NB4 (cell line): ENCODE results near the gene MPRIP.

Experiments used
- DNase-seq: peaks from one replicate; pipeline ENCODE4 v3.0.0; 2010; ENCODE audit warnings: low read depth
- H3K4me3 ChIP-seq: one replicate; pipeline ENCODE4 v1.5.1; 2011; ENCODE audit warnings: mild to moderate bottlenecking, low read depth, low read length, moderate library complexity
- CTCF ChIP-seq: IDR thresholded peaks from one replicate; pipeline ENCODE4 v1.5.1; 2012; ENCODE audit warnings: low read depth, low read length
- MAX ChIP-seq: IDR thresholded peaks from 2 replicates; pipeline ENCODE4 v1.6.1; 2011; ENCODE audit warnings: low read depth, low read length
- MYC ChIP-seq: IDR thresholded peaks from 2 replicates; pipeline ENCODE4 v1.6.1; 2011; ENCODE audit warnings: low read depth, low read length
- POLR2A ChIP-seq: IDR thresholded peaks from 2 replicates; pipeline ENCODE4 v1.6.1; 2011; ENCODE audit warnings: mild to moderate bottlenecking; ENCODE audit not compliant: insufficient read length; ENCODE audit errors: extremely low read depth

The MPRIP gene

GRCh38 chr17:17147821-17148220 lies 105.6 kb downstream of the MPRIP start:
- no peak for DNase-seq
- H3K4me3 ChIP-seq = no peak overlapping the region
- TF ChIP-seq POLR2A = no peak
- TF ChIP-seq MAX = no peak
- no peak for TF ChIP-seq MYC
- TF ChIP-seq CTCF = no peak

GRCh38 chr17:17149520-17150447 lies 107.5 kb downstream of the MPRIP start:
- no peak for DNase-seq
- TF ChIP-seq POLR2A (no peak), MAX (no peak), CTCF (no peak), MYC (no peak)
- H3K4me3 ChIP-seq = no peak overlapping the region

GRCh38 chr17:17150448-17150800 lies 108.2 kb downstream of the MPRIP start:
- TF ChIP-seq CTCF (no peak), POLR2A (no peak), MAX (no peak), MYC (no peak)
- no peak overlapping the region for H3K4me3 ChIP-seq
- DNase-seq = no peak

GRCh38 chr17:17151055-17151454 lies 108.8 kb downstream of the MPRIP start:
- H3K4me3 ChIP-seq = no peak overlapping the region
- DNase-seq = no peak
- TF ChIP-seq MAX = no peak
- TF ChIP-seq CTCF = no peak
- no peak for TF ChIP-seq MYC
- TF ChIP-seq POLR2A = no peak

GRCh38 chr17:17151541-17151940 lies 109.3 kb downstream of the MPRIP start:
- no peak overlapping the region for H3K4me3 ChIP-seq
- DNase-seq = no peak
- TF ChIP-seq MYC (no peak), POLR2A (no peak), CTCF (no peak), MAX (no peak)
